Subcutaneous abdominal adipose tissue (tissue), 5 donors: ENCODE results near the gene PTF1A.

Source experiments
- H3K27ac ChIP-seq: one replicate; pipeline ENCODE4 v1.7.0; 2013; ENCODE audit warnings: low read depth, mild to moderate bottlenecking, inconsistent platforms, low read length, moderate library complexity
- H3K27me3 ChIP-seq, 5 donors: one replicate each; pipeline ENCODE4 v1.7.0; 2013; ENCODE audit warnings: low read length in 5 of 5, inconsistent platforms in 1 of 5; ENCODE audit not compliant: control insufficient read depth in 5 of 5, insufficient read depth in 4 of 5
- H3K36me3 ChIP-seq, 5 donors: one replicate each; pipeline ENCODE4 v1.7.0; 2013; ENCODE audit warnings: low read length in 5 of 5; ENCODE audit not compliant: control insufficient read depth in 5 of 5, insufficient read depth in 5 of 5
- H3K4me1 ChIP-seq, 5 donors: one replicate each; pipeline ENCODE4 v1.7.0; 2013; ENCODE audit warnings: low read length in 5 of 5, mild to moderate bottlenecking in 3 of 5, moderate library complexity in 1 of 5; ENCODE audit not compliant: control insufficient read depth in 5 of 5, insufficient read depth in 5 of 5
- H3K4me3 ChIP-seq, 5 donors: one replicate each; pipeline ENCODE4 v1.7.0; 2013; ENCODE audit warnings: low read length in 5 of 5, low read depth in 1 of 5
- H3K9ac ChIP-seq, 5 donors: one replicate each; pipeline ENCODE4 v1.7.0; 2013; ENCODE audit warnings: low read length in 5 of 5, mild to moderate bottlenecking in 4 of 5, moderate library complexity in 3 of 5
- H3K9me3 ChIP-seq, 5 donors: one replicate each; pipeline ENCODE4 v1.7.0; 2013; ENCODE audit warnings: low read length in 5 of 5; ENCODE audit not compliant: control insufficient read depth in 5 of 5
- donor health status: healthy.
- donor health status: healthy.
- donor health status: healthy.
- donor health status: healthy.
- donor health status: healthy.

The PTF1A gene

DNA sequence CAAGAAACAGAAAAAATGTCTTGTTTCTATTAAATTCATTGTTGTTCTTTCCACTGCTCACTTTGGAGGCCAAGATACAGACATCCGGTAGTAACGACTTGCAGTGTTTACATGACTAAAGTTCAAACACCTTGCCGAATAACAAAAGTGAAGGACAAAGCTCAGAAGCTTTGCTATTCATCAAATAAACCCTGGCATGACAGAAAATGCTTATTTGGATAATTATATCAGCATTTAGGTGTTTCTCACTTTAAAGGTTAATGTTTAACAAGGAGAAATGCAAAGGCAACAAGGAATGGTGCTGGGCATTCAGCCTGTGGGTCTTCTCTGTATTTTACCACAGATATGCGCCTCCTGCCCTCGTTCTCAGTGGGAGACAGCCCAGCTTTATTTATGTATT lies 5.4 kb upstream of the PTF1A start:
- no peak overlapping the region for H3K9ac ChIP-seq
- H3K27me3 ChIP-seq: peaks cover 5 to 35% (median 28%) of the 10 kb centered on the region in 5 donors
- no peak overlapping the region for H3K27ac ChIP-seq
- H3K4me1 ChIP-seq: no peaks in the 10 kb centered on the region
- no peaks in the 10 kb centered on the region for H3K9me3 ChIP-seq
- H3K36me3 ChIP-seq: no peaks in the 10 kb centered on the region
- no peak overlapping the region for H3K4me3 ChIP-seq

DNA sequence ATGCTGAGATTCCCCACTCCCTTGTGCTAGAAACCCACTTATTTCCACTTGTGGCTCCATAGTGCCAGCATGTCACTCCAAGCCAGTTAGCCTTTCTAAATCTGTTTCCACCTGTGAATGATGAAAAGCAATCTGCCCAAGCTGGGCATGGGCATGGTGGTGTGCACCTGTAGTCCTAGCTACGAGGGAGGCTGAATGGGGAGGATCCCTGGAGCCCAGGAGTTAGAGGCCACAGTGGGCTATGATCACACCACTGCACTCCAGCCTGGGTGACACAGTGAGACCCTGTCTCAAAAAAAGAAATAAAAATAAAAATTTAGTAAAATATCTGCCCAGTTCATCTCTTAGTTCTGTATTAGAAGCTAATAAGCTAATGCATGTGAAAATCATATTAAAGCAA lies 5.0 kb upstream of the PTF1A start:
- H3K27me3 ChIP-seq: peaks cover 5 to 38% (median 28%) of the 10 kb centered on the region in 5 donors
- H3K4me1 ChIP-seq: no peaks in the 10 kb centered on the region

DNA sequence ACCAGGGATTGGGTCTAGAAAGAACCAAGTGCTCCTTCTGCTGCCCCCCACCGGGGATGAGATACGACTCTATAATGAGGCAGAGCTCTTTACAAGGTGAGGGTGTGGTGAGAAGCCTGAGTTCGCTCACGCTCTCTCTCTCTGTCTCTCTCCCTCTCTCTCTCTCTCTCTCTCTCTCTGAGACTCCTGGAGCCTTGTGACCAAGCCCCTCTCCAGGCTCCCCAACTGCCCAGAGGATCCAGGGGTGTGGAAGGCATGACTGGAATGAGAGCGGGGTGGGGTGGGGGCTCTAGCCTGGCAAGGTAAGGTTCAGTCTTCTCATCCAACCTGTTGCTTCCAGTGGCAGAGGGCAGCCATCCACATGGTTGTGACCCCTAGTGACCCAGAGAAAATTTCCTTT lies 3.1 kb upstream of the PTF1A start:
- H3K4me1 ChIP-seq: peaks cover 0 to 7% (median 3%) of the 10 kb centered on the region in 5 donors
- peaks cover 13 to 45% (median 31%) of the 10 kb centered on the region in 5 donors for H3K27me3 ChIP-seq
- H3K27ac ChIP-seq: no peak overlapping the region
- H3K36me3 ChIP-seq: no peaks in the 10 kb centered on the region
- no peak overlapping the region for H3K9ac ChIP-seq
- H3K9me3 ChIP-seq: no peaks in the 10 kb centered on the region
- no peak overlapping the region for H3K4me3 ChIP-seq

More for the DNA sequence above, 5.0 kb upstream of the PTF1A start:
- H3K27ac ChIP-seq: no peak overlapping the region
- H3K9ac ChIP-seq: no peak overlapping the region
- H3K36me3 ChIP-seq: no peaks in the 10 kb centered on the region
- H3K9me3 ChIP-seq: no peaks in the 10 kb centered on the region
- H3K4me3 ChIP-seq: no peak overlapping the region

DNA sequence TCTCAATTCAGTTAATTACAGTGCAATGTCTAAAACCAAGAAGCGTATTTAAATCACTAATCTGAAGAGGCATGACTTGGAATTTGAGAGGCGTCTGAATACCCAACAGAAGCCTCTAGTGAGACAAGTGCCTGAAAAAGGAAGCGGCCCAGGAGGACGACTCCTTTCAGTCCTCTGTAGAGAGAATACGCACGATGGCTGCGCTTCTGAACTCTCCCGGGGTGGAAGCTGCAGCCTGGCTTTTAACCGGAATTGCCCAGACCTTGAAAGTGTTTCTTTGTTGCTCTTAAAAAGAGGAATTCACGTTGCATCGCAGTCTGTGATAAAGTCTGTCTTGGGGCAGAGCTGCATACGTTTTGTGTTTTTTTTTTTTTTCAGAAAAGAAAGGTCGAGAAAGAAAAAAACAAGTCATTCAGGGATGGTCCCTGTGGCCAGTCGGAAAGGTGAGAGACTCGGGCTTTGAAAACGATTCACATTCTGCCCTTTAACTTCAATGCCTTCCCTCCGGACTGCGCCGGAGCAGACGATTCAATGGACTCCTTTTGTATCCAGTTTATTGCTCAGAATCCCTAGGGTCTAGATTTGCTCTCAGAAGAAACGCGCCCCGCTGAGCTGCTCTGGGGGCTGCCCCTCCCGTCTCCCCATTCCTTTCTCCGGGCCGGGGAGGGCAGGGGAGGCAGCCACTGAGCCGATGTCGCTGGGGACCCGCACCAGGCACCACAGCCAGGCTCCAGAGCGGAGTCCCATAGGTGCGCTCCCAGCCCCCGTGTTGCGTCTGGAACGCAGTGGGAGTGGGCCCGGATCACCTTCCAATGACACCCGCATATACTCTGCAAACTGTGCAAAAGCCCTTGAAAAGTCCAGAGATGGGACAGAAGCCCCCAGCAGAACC lies 994 bp upstream of the PTF1A start:
- H3K27ac ChIP-seq: no peak overlapping the region
- no peak overlapping the region for H3K4me3 ChIP-seq

DNA sequence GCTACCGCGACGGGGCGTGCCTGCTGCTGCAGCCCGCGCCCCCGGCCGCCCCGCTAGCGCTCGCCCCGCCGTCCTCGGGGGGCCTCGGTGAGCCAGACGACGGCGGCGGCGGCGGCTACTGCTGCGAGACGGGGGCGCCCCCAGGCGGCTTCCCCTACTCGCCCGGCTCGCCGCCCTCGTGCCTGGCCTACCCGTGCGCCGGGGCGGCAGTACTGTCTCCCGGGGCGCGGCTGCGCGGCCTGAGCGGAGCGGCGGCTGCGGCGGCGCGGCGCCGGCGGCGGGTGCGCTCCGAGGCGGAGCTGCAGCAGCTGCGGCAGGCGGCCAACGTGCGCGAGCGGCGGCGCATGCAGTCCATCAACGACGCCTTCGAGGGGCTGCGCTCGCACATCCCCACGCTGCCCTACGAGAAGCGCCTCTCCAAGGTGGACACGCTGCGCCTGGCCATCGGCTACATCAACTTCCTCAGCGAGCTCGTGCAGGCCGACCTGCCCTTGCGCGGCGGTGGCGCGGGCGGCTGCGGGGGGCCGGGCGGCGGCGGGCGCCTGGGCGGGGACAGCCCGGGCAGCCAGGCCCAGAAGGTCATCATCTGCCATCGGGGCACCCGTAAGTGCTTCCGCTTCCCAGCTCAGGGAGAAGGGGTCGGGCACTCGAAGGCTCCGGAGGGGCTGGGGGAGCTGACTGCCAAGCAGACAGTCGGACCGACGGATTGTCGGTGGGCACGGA lies 761 bp downstream of the PTF1A start:
- H3K9ac ChIP-seq: no peak overlapping the region
- no peaks in the 10 kb centered on the region for H3K36me3 ChIP-seq
- H3K27me3 ChIP-seq: peaks cover 35 to 75% (median 65%) of the 10 kb centered on the region in 5 donors
- H3K4me3 ChIP-seq: no peak overlapping the region
- no peaks in the 10 kb centered on the region for H3K9me3 ChIP-seq
- peaks cover 0 to 11% (median 3%) of the 10 kb centered on the region in 5 donors for H3K4me1 ChIP-seq
- no peak overlapping the region for H3K27ac ChIP-seq

More for the DNA sequence above, 994 bp upstream of the PTF1A start:
- no peaks in the 10 kb centered on the region for H3K9me3 ChIP-seq
- H3K27me3 ChIP-seq: peaks cover 26 to 65% (median 51%) of the 10 kb centered on the region in 5 donors
- no peak overlapping the region for H3K9ac ChIP-seq
- no peaks in the 10 kb centered on the region for H3K36me3 ChIP-seq
- H3K4me1 ChIP-seq: peaks cover 0 to 11% (median 3%) of the 10 kb centered on the region in 5 donors

DNA sequence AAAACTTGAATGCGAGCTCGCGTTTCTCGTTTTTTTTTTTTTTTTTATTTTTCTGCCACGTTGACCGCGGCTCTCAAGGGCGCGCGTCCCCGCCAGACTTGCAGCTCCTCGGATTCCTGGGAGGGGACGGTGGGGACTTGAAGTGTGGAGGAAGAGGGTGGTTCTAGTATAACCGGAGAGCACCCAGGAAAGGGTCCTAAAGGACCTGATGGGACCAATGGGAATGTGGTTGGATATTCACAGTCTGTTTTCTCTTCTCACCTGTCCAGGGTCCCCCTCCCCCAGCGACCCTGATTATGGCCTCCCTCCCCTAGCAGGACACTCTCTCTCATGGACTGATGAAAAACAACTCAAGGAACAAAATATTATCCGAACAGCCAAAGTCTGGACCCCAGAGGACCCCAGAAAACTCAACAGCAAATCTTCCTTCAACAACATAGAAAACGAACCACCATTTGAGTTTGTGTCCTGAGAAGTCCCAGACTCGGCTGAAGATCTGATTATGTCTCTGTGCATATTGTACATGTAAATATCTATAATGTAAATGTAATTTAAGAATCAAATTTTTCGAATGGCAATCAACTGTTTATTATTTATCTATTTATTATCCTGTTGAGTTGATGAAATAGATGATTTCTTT lies 1.4 kb downstream of the PTF1A start:
- H3K27ac ChIP-seq: no peak overlapping the region
- no peaks in the 10 kb centered on the region for H3K9me3 ChIP-seq
- H3K4me3 ChIP-seq: no peak overlapping the region
- H3K9ac ChIP-seq: no peak overlapping the region
- H3K36me3 ChIP-seq: no peaks in the 10 kb centered on the region
- peaks cover 31 to 75% (median 68%) of the 10 kb centered on the region in 5 donors for H3K27me3 ChIP-seq
- H3K4me1 ChIP-seq: peaks cover 0 to 11% (median 3%) of the 10 kb centered on the region in 5 donors

DNA sequence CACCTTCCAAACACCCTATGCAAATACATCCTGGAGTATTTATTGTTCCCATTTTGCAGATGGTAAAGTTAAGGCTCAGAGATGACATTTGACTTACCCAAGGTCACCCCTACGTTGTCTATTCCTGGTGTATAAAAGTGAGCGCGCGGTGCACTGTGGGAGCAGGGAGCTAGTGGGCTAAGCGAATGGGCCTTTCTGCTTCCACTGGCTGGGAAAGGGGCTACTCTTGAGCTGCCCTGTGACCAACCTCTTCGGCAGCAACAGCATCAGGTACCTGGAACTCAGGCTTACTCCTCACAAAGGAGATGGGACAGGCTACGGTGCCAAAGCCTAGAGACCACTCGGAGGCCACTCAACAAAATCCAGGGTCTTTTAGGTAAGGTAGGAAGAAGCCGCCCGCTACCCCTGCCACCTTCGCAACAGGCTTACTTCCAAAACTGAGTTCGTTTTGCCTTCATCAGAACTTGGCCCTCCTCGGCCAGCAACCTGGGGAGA lies 2.4 kb downstream of the PTF1A start:
- Histone ChIP-seq H3K4me1 (peaks cover 0 to 11% (median 3%) of the 10 kb centered on the region in 5 donors), H3K27me3 (peaks cover 37 to 75% (median 67%) of the 10 kb centered on the region in 5 donors), H3K9me3 (no peaks in the 10 kb centered on the region), H3K27ac (no peak overlapping the region), H3K36me3 (no peaks in the 10 kb centered on the region), H3K9ac (no peak overlapping the region), H3K4me3 (no peak overlapping the region)

DNA sequence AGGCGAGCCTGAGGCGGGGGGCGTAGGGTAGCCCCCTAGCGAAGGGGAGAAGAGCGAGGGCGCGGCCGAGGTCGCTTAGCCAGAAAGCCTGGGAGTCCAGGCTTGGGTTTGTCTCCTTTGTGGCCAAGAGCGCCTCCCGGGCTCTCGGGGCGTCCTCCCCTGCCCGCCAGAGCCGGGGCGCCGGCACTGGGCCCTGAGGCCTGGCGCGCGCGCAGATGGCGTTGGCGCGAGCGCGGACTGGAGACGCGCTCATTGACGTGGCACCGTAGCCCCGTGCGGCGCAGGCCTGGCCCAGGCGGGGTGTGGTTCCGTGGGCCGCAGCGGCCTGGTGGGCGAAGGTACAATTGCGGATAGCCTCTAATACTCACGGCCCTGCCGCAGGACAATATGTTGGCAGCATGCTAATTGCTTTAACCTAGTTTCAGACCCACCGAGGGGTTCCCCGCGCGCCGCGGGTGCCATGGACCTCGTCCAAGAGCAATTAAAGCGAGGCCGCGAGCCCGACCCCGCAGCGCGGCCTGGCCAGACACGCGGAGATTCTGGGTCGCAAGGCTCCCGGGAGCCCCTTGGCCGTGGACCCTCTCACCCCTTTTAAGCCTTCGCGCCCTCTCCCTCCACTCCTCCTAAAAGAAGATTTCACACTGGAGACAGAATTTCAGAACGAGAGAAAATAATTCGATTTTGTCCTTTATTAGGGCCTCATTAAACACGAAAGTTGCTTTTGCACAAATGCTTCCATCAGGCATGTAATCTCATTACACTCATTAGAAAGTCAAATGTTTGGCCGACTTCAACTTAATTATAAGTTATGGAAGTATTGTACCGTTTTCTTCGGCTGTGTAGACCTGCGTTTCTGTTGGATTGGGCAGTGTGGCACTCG lies 3.1 kb downstream of the PTF1A start:
- Histone ChIP-seq H3K27ac (no peak overlapping the region), H3K36me3 (no peaks in the 10 kb centered on the region), H3K4me3 (no peak overlapping the region), H3K9me3 (no peaks in the 10 kb centered on the region), H3K9ac (no peak overlapping the region), H3K27me3 (peaks cover 41 to 80% (median 68%) of the 10 kb centered on the region in 5 donors), H3K4me1 (peaks cover 0 to 11% (median 3%) of the 10 kb centered on the region in 5 donors)
